Endothelial cell of umbilical vein (primary cell): ENCODE data around the gene CFAP100. TPM values are rescaled to one million over a fixed set of nuclear protein-coding genes. Genes with fewer than 3 reads are reported as not detected.

Source experiments
- BruUV-seq: library from RNA; stranded (reverse); fragments of 400-500 nt; replicated peaks from 2 replicates; lab custom pipeline; 2021; lab: Mats Ljungman, UMichigan
- CTCF ChIA-PET: fragments of 300-600, 350-600 bp; sonication (Branson Sonifier 250); formaldehyde crosslinking; loops from one replicate; lab custom pipeline; 2021; ENCODE audit warnings: antibody characterized with exemption, inconsistent platforms; lab: Charles Lee
- POLR2A ChIA-PET: fragments of 300-600, 350-600 bp; sonication (Branson Sonifier 250); formaldehyde crosslinking; loops from one replicate; lab custom pipeline; 2021; ENCODE audit warnings: antibody characterized with exemption, inconsistent platforms; lab: Charles Lee
- DNase-seq: peaks from one replicate; pipeline ENCODE4 v3.0.0-alpha.2; 2011; ENCODE audit warnings: low read depth, low spot score
- FAIRE-seq: peaks from 2 replicates; lab custom pipeline; 2011; peaks lifted over from hg19 to GRCh38; lab: Jason Lieb, UNC
- H2AFZ ChIP-seq: 2 replicates; pipeline ENCODE4 v1.6.0; 2012; ENCODE audit warnings: low read depth, low read length, control low read depth, inconsistent platforms
- H3K27ac ChIP-seq: 2 replicates; pipeline ENCODE4 v1.5.1; 2011; ENCODE audit warnings: low read depth, mild to moderate bottlenecking, control low read depth, low read length, moderate library complexity; ENCODE audit not compliant: insufficient read depth
- H3K27me3 ChIP-seq, 2 experiments: 2 replicates each; pipeline versions ENCODE4 v1.6.0 to v1.6.1; 2011; ENCODE audit warnings: low read length in 2 of 2, mixed read lengths in 1 of 2; ENCODE audit not compliant: control insufficient read depth in 2 of 2, insufficient read depth in 2 of 2
- H3K36me3 ChIP-seq, 2 experiments: 2 replicates in 1 of 2; 3 replicates in 1 of 2; pipeline ENCODE4 v1.5.1; 2011; ENCODE audit warnings: low read length in 2 of 2, mild to moderate bottlenecking in 1 of 2, moderate library complexity in 1 of 2; ENCODE audit not compliant: control insufficient read depth in 2 of 2, insufficient read depth in 2 of 2; ENCODE audit errors: extremely low read depth in 1 of 2
- H3K4me1 ChIP-seq: 3 replicates; pipeline ENCODE4 v1.5.1; 2011; ENCODE audit warnings: mild to moderate bottlenecking, low read length; ENCODE audit not compliant: control insufficient read depth, insufficient read depth; ENCODE audit errors: extremely low read depth
- H3K4me2 ChIP-seq: 2 replicates; pipeline ENCODE4 v1.6.1; 2011; ENCODE audit warnings: low read length, control low read depth, mixed read lengths; ENCODE audit not compliant: insufficient read depth
- H3K4me3 ChIP-seq, 3 experiments: fragments of 200-600 bp in 1 of 3; sonication (generic), shearing (Covaris generic) in 1 of 3; replicated peaks in 1 of 3; 2 replicates each; pipeline ENCODE4 v1.5.1; 2011 to 2016; ENCODE audit warnings: control low read depth in 3 of 3, low read length in 3 of 3, mild to moderate bottlenecking in 2 of 3, inconsistent platforms in 1 of 3, low read depth in 1 of 3, moderate library complexity in 1 of 3; ENCODE audit not compliant: insufficient read depth in 1 of 3
- H3K79me2 ChIP-seq: 2 replicates; pipeline ENCODE4 v1.6.0; 2012; ENCODE audit warnings: low read length, inconsistent platforms; ENCODE audit not compliant: control insufficient read depth, insufficient read depth
- H3K9ac ChIP-seq: replicated peaks from 2 replicates; pipeline ENCODE3; 2011; ENCODE audit warnings: low read length, control low read depth; ENCODE audit not compliant: insufficient read depth; ENCODE audit errors: extremely low read depth
- H3K9me1 ChIP-seq: replicated peaks from 3 replicates; pipeline ENCODE4 v1.6.0; 2011; ENCODE audit warnings: mild to moderate bottlenecking, low read length; ENCODE audit not compliant: control insufficient read depth, insufficient read depth; ENCODE audit errors: extremely low read depth
- H3K9me3 ChIP-seq: replicated peaks from 2 replicates; pipeline ENCODE4 v1.5.1; 2012; ENCODE audit warnings: low read length, inconsistent platforms; ENCODE audit not compliant: control insufficient read depth, insufficient read depth
- H4K20me1 ChIP-seq: replicated peaks from 2 replicates; pipeline ENCODE3; 2011; ENCODE audit warnings: mild to moderate bottlenecking, low read length; ENCODE audit not compliant: control insufficient read depth, insufficient read depth; ENCODE audit errors: extremely low read depth
- EZH2 ChIP-seq: IDR thresholded peaks from 2 replicates; pipeline ENCODE4 v1.6.1; 2012; ENCODE audit warnings: borderline replicate concordance, low read depth, mild to moderate bottlenecking, moderate library complexity, low read length, inconsistent platforms; ENCODE audit not compliant: severe bottlenecking
- FOS ChIP-seq: IDR thresholded peaks from 2 replicates; pipeline ENCODE4 v1.6.1; 2011; ENCODE audit warnings: mild to moderate bottlenecking, low read length, moderate library complexity, borderline replicate concordance; ENCODE audit not compliant: insufficient read depth
- GATA2 ChIP-seq: IDR thresholded peaks from 2 replicates; pipeline ENCODE4 v1.7.0; 2011; ENCODE audit warnings: low read depth, mild to moderate bottlenecking, moderate library complexity, mixed read lengths, low read length; ENCODE audit not compliant: insufficient read length, insufficient read depth
- JUN ChIP-seq: IDR thresholded peaks from 2 replicates; pipeline ENCODE4 v1.6.1; 2011; ENCODE audit warnings: borderline replicate concordance, low read depth; ENCODE audit not compliant: insufficient read length, insufficient read depth
- MYC ChIP-seq: IDR thresholded peaks from one replicate; pipeline ENCODE4 v1.6.1; 2011; ENCODE audit warnings: mild to moderate bottlenecking, low read depth, low read length
- POLR2A ChIP-seq: IDR thresholded peaks from 2 replicates; pipeline ENCODE4 v1.6.1; 2012; ENCODE audit warnings: low read depth, mild to moderate bottlenecking, control low read depth, low read length
- POLR2AphosphoS5 ChIP-seq: IDR thresholded peaks from 2 replicates; pipeline ENCODE4 v1.6.1; 2012; ENCODE audit warnings: low read depth, mild to moderate bottlenecking, control low read depth, low read length, moderate library complexity; ENCODE audit not compliant: insufficient read depth
- dilution Hi-C: fragments of 300-500 bp; cut with MboI; formaldehyde crosslinking; loops from one replicate; pipeline ENCODE4 v1.15.0; 2019; ENCODE audit warnings: low sequenced_read_pairs; ENCODE audit not compliant: extremely low pct_ligation_motif_present
- intact Hi-C: fragments of 100-400 bp; cut with micrococcal nuclease; formaldehyde crosslinking; loops from one replicate; pipeline ENCODE4 v1.10.0; 2022
- polyA plus RNA-seq, 4 experiments: library from polyadenylated mRNA; depleted of rRNA in 3 of 4; stranded (reverse) in 3 of 4; unstranded in 1 of 4; fragments of >200 nt; gene quantifications; 2 replicates each; pipeline versions ENCODE4 v1.2.1 to v1.2.3, GENCODE V29; 2011 to 2012; ENCODE audit warnings: missing spikeins in 1 of 4
- total RNA-seq: library from RNA; stranded (reverse); gene quantifications from 2 replicates; pipeline ENCODE4 v1.2.3, GENCODE V29; 2021
- TF ChIP-seq, protein P1 (sequence below): IDR thresholded peaks from 2 replicates; pipeline ENCODE4 v1.6.1; 2011; ENCODE audit not compliant: insufficient read depth, insufficient read length
- TF ChIP-seq, protein P2 (sequence below), 2 donors: IDR thresholded peaks; 1 replicate in 1 of 2; 2 replicates in 1 of 2; pipeline ENCODE4 v1.5.1; 2011; ENCODE audit warnings: low read length in 2 of 2, mild to moderate bottlenecking in 2 of 2, moderate library complexity in 2 of 2, control low read depth in 1 of 2, inconsistent platforms in 1 of 2, low read depth in 1 of 2; ENCODE audit not compliant: insufficient read depth in 1 of 2; ENCODE audit errors: extremely low read depth in 1 of 2

Gene CFAP100
- total and polyA plus RNA-seq, 2 donors (not counting 3 experiments of a cell fraction or from before 2014, with no cell fraction given) = not detected

DNA sequence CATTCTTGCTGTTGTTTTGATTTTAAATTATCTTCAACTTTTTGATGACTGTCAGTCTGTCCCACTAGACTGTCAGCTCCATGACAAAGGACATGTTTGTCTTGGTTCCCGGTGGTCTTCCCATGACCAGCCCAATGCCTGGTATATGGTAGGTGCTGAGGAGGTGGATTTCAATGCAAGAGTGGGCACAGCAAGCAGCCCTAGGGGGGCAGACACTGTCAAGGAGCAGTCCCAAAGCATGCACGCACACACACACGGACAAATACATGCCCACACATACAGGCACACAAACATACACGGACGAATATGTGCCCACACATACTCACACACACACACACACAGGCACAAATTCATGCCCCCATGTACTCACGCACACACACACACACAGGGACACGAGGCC lies 49.5 kb upstream of the CFAP100 start:
- Histone ChIP-seq H2AFZ (no peak overlapping the region), H3K4me3 (no peak overlapping the region), H3K9me3 (no peaks in the 10 kb centered on the region), H3K79me2 (no peaks in the 10 kb centered on the region), H3K9me1 (no peaks in the 10 kb centered on the region), H3K9ac (no peak overlapping the region), H3K27ac (no peak overlapping the region), H3K4me2 (no peak overlapping the region), H3K36me3 (no peaks in the 10 kb centered on the region), H4K20me1 (no peaks in the 10 kb centered on the region), H3K27me3 (no peaks in the 10 kb centered on the region), H3K4me1 (no peaks in the 10 kb centered on the region)
- TF ChIP-seq, protein P1, sequence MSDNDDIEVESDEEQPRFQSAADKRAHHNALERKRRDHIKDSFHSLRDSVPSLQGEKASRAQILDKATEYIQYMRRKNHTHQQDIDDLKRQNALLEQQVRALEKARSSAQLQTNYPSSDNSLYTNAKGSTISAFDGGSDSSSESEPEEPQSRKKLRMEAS = no peak
- ChIA-PET CTCF (no interaction called here), POLR2A (no interaction called here)
- BruUV-seq = no TSS peak
- FAIRE-seq = no peak
- dilution Hi-C loops = no loop called here
- intact Hi-C loops = no loop called here
- no peak for DNase-seq

DNA sequence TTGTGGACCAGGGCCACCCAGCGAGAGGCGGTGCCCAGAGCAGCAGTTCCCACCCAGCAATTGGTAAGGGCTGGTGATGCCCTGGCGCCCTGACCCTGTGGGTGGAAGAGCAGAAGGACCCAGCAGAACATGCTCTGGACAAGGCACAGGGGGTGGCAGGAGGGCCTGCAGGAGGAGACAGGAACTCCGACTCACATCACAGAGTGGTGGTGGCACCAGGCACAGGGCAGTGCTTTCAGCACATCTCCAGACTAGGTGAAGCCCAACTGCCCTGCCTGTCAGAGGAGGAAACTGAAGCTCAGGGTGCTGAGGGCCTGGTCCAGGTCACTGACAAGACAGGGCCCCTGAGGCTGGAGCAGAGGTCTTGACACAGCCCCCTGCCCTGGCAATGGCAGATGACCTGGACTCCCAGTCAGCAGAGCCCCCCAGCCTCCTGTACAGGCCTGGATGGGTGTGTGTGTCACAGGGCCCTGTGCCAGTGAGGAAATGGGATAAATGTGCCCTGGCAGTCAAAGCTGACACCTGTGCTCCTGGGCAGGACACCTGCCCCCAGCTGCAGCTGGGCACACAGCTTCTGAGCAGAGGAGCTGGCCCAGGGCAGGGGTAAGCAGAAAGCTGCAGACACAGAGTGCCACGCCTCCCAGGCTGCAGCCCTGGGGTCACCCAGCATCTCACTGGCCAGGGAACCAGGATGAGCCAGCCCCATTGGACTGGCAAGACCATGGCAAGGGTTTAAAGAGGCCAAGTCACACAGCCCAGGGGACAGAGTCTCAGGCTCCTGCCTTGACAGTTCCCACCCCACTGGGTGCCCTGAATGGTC lies 48.9 kb upstream of the CFAP100 start:
- ChIA-PET POLR2A (no interaction called here), CTCF (interaction anchor here (1.1 kb wide), 1 partner anchor 37 kb away, joined by 3 read pairs; no protein-coding TSS in a partner anchor)
- BruUV-seq = no TSS peak
- FAIRE-seq = no peak
- no peak overlapping the region for H3K4me2 ChIP-seq
- DNase-seq = no peak
- H4K20me1 ChIP-seq = no peaks in the 10 kb centered on the region
- no peaks in the 10 kb centered on the region for H3K79me2 ChIP-seq
- TF ChIP-seq JUN (no peak), MYC (no peak), FOS (no peak), POLR2AphosphoS5 (no peak), GATA2 (no peak), EZH2 (no peak), POLR2A (no peak)
- TF ChIP-seq, protein P2, sequence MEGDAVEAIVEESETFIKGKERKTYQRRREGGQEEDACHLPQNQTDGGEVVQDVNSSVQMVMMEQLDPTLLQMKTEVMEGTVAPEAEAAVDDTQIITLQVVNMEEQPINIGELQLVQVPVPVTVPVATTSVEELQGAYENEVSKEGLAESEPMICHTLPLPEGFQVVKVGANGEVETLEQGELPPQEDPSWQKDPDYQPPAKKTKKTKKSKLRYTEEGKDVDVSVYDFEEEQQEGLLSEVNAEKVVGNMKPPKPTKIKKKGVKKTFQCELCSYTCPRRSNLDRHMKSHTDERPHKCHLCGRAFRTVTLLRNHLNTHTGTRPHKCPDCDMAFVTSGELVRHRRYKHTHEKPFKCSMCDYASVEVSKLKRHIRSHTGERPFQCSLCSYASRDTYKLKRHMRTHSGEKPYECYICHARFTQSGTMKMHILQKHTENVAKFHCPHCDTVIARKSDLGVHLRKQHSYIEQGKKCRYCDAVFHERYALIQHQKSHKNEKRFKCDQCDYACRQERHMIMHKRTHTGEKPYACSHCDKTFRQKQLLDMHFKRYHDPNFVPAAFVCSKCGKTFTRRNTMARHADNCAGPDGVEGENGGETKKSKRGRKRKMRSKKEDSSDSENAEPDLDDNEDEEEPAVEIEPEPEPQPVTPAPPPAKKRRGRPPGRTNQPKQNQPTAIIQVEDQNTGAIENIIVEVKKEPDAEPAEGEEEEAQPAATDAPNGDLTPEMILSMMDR (IDR thresholded peaks at IDR 0.05; ENCODE audit: extremely low read depth in 1 of 2, insufficient read depth in 1 of 2, low read depth in 1 of 2, low read length in 2 of 2) = no peak
- TF ChIP-seq, protein P1 = no peak
- H3K4me1 ChIP-seq = no peaks in the 10 kb centered on the region
- no peaks in the 10 kb centered on the region for H3K9me3 ChIP-seq
- H3K4me3 ChIP-seq = no peak overlapping the region
- dilution Hi-C loops (no loop called here), intact Hi-C loops (no loop called here)
- no peak overlapping the region for H2AFZ ChIP-seq
- H3K9me1 ChIP-seq = no peaks in the 10 kb centered on the region
- no peaks in the 10 kb centered on the region for H3K27me3 ChIP-seq
- H3K36me3 ChIP-seq = no peaks in the 10 kb centered on the region
- no peak overlapping the region for H3K9ac ChIP-seq
- H3K27ac ChIP-seq = no peak overlapping the region
